Measurements from ENCODE around the gene CHST11. TPM values are rescaled to one million over a fixed set of nuclear protein-coding genes. Genes with fewer than 3 reads are reported as not detected.

The CHST11 gene
- total and polyA plus RNA-seq, 10 of the 15 experiments (the other 5 are each of a cell fraction or from before 2014, with no cell fraction given) = 1.9 to 38.1 (median 17.2) TPM

DNA sequence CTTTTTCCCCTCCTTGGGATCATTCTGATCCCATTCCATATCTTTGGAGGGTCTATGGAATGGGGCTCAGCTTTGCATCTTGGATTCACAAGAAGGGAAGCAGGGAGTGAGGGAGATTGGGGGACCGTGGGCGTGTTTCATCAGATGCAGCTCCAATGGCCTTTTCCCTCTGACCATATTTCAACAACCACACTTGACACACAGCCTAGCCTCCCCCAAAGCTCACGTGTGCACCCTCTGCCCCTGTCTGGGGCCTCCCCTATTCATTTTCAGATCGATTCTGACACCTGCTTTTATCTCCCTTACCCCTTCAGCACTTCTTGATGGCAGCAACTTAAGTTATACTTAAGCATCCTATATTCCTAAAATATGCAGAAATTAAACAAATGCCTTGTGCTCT, 126.6 kb downstream of the CHST11 start (continued):
- no peak for TF ChIP-seq MYB (IDR thresholded peaks at IDR 0.05; ENCODE audit: borderline replicate concordance, low read depth, low read length)
- no peak for TF ChIP-seq KAT2A (conservative IDR thresholded peaks at IDR 0.05; ENCODE audit: control insufficient read depth, low read depth, low read length)
- TF ChIP-seq RB1 (IDR thresholded peaks at IDR 0.05; ENCODE audit: borderline replicate concordance) = peak; percentile 22; the same call in 1 of the 2 replicates
- TF ChIP-seq HCFC1 (IDR thresholded peaks at IDR 0.05; ENCODE audit: low read length) = no peak
- TF ChIP-seq TCF12 (IDR thresholded peaks at IDR 0.05; ENCODE audit: low read depth, low read length) = 0 out of 2 replicates have a peak, but pooled peaks have one; percentile 43
- TF ChIP-seq YBX1 (IDR thresholded peaks at IDR 0.05) = no peak
- TF ChIP-seq ZNF274 (IDR thresholded peaks at IDR 0.05; ENCODE audit: insufficient read depth, insufficient read length) = no peak
- TF ChIP-seq FOXK2 (IDR thresholded peaks at IDR 0.05) = no peak
- TF ChIP-seq CHD4 (IDR thresholded peaks at IDR 0.05) = no peak
- no peak for TF ChIP-seq RELA (IDR thresholded peaks at IDR 0.05; ENCODE audit: borderline replicate concordance, partially characterized antibody)
- no peak for TF ChIP-seq IKZF2 (IDR thresholded peaks at IDR 0.05)
- TF ChIP-seq IKZF1 (conservative IDR thresholded peaks at IDR 0.05) = 0 out of 2 replicates have a peak, but pooled peaks have one; percentile 39
- TF ChIP-seq MTA2 (IDR thresholded peaks at IDR 0.05; ENCODE audit: low read depth) = no peak
- TF ChIP-seq EED (IDR thresholded peaks at IDR 0.05; ENCODE audit: low read depth) = no peak
- TF ChIP-seq, protein P1, sequence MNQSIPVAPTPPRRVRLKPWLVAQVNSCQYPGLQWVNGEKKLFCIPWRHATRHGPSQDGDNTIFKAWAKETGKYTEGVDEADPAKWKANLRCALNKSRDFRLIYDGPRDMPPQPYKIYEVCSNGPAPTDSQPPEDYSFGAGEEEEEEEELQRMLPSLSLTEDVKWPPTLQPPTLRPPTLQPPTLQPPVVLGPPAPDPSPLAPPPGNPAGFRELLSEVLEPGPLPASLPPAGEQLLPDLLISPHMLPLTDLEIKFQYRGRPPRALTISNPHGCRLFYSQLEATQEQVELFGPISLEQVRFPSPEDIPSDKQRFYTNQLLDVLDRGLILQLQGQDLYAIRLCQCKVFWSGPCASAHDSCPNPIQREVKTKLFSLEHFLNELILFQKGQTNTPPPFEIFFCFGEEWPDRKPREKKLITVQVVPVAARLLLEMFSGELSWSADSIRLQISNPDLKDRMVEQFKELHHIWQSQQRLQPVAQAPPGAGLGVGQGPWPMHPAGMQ (IDR thresholded peaks at IDR 0.05; ENCODE audit: borderline replicate concordance) = no peak
- TF ChIP-seq, protein P2, sequence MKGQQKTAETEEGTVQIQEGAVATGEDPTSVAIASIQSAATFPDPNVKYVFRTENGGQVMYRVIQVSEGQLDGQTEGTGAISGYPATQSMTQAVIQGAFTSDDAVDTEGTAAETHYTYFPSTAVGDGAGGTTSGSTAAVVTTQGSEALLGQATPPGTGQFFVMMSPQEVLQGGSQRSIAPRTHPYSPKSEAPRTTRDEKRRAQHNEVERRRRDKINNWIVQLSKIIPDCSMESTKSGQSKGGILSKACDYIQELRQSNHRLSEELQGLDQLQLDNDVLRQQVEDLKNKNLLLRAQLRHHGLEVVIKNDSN (IDR thresholded peaks at IDR 0.05; ENCODE audit: borderline replicate concordance, extremely low read length, insufficient read depth, low read depth, low read length) = peak; percentile 19
- TF ChIP-seq JUNB (IDR thresholded peaks at IDR 0.05) = no peak
- no peak for TF ChIP-seq TCF7 (IDR thresholded peaks at IDR 0.05; ENCODE audit: borderline replicate concordance)
- TF ChIP-seq BHLHE40 (IDR thresholded peaks at IDR 0.05; ENCODE audit: borderline replicate concordance in 1 of 2, low read depth in 2 of 2, low read length in 1 of 2) = peak; percentile 94 to 95
- TF ChIP-seq ZNF622 (IDR thresholded peaks at IDR 0.05) = no peak
- TF ChIP-seq ATF3 (IDR thresholded peaks at IDR 0.05; ENCODE audit: borderline replicate concordance, extremely low read depth, low read depth, low read length) = no peak
- TF ChIP-seq, protein P3, sequence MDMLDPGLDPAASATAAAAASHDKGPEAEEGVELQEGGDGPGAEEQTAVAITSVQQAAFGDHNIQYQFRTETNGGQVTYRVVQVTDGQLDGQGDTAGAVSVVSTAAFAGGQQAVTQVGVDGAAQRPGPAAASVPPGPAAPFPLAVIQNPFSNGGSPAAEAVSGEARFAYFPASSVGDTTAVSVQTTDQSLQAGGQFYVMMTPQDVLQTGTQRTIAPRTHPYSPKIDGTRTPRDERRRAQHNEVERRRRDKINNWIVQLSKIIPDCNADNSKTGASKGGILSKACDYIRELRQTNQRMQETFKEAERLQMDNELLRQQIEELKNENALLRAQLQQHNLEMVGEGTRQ (IDR thresholded peaks at IDR 0.05; ENCODE audit: borderline replicate concordance, low read depth, low read length) = no peak; the same call in 1 of the 2 replicates
- no peak for TF ChIP-seq MTA3 (IDR thresholded peaks at IDR 0.05; ENCODE audit: borderline replicate concordance, low read length)
- TF ChIP-seq BRCA1 (IDR thresholded peaks at IDR 0.05; ENCODE audit: low read depth, low read length) = no peak
- TF ChIP-seq, protein P4, sequence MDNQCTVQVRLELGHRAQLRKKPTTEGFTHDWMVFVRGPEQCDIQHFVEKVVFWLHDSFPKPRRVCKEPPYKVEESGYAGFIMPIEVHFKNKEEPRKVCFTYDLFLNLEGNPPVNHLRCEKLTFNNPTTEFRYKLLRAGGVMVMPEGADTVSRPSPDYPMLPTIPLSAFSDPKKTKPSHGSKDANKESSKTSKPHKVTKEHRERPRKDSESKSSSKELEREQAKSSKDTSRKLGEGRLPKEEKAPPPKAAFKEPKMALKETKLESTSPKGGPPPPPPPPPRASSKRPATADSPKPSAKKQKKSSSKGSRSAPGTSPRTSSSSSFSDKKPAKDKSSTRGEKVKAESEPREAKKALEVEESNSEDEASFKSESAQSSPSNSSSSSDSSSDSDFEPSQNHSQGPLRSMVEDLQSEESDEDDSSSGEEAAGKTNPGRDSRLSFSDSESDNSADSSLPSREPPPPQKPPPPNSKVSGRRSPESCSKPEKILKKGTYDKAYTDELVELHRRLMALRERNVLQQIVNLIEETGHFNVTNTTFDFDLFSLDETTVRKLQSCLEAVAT (IDR thresholded peaks at IDR 0.05) = no peak; the same call in 1 of the 2 replicates
- TF ChIP-seq HDGF (IDR thresholded peaks at IDR 0.05) = no peak
